ENCODE results near the gene HS3ST5. TPM values are rescaled to one million over a fixed set of nuclear protein-coding genes. Genes with fewer than 3 reads are reported as not detected.

The HS3ST5 gene
- total and polyA plus RNA-seq, 2 experiments from 2014 or later: 2.8 to 3.5 TPM

DNA sequence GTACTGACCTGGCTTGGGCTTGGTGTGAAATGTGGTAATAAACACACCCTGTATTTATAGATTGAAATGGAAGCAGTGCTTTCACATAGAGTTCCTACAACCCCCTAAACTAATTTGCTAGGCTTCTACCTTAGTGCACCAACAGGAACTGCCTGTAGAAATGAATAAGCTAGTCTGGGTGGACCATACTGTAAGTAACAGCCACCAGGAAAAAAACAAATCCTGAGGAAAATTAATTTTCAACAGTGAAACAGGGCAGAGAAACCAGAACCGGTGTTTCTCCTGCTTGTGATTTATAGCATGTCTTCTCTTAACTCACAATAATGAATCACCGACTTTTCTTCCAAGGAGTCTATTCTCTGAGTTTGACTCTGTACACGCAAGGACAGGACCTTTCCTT lies 187.1 kb downstream of the HS3ST5 start:
- no peak overlapping the region for H3K27ac Mint-ChIP-seq
- Histone ChIP-seq H3K27me3 (ENCODE audit: insufficient read depth) (no peaks in the 10 kb centered on the region), H3K4me2 (no peak overlapping the region), H3K9me2 (ENCODE audit: insufficient read depth) (no peaks in the 10 kb centered on the region), H2AFZ (no peak overlapping the region), H3K4me3 (no peak overlapping the region), H3K79me2 (replicated peaks; ENCODE audit: insufficient read depth) (no peaks in the 10 kb centered on the region), H3K36me3 (ENCODE audit: insufficient read depth) (no peaks in the 10 kb centered on the region), H4K20me1 (replicated peaks; ENCODE audit: insufficient read depth) (no peaks in the 10 kb centered on the region), H3K4me1 (ENCODE audit: insufficient read depth) (peaks cover 30% of the 10 kb centered on the region), H3F3A (replicated peaks; ENCODE audit: low read depth) (no peaks in the 10 kb centered on the region), H3K27ac (ENCODE audit: low read depth) (peak overlapping the region; percentile 15; the same call in 1 of the 2 replicates)
- TF ChIP-seq NANOG (IDR thresholded peaks at IDR 0.05; ENCODE audit: borderline replicate concordance): no peak
- no peak for TF ChIP-seq ZNF331 (CRISPR knock-in tag; IDR thresholded peaks at IDR 0.05; ENCODE audit: low read depth)
- no peak for TF ChIP-seq CREB1 (CRISPR knock-in tag; IDR thresholded peaks at IDR 0.05; ENCODE audit: low read depth)
- no peak for TF ChIP-seq EZH2 (IDR thresholded peaks at IDR 0.05; ENCODE audit: low read depth, unreplicated experiment)
- TF ChIP-seq, protein P1, sequence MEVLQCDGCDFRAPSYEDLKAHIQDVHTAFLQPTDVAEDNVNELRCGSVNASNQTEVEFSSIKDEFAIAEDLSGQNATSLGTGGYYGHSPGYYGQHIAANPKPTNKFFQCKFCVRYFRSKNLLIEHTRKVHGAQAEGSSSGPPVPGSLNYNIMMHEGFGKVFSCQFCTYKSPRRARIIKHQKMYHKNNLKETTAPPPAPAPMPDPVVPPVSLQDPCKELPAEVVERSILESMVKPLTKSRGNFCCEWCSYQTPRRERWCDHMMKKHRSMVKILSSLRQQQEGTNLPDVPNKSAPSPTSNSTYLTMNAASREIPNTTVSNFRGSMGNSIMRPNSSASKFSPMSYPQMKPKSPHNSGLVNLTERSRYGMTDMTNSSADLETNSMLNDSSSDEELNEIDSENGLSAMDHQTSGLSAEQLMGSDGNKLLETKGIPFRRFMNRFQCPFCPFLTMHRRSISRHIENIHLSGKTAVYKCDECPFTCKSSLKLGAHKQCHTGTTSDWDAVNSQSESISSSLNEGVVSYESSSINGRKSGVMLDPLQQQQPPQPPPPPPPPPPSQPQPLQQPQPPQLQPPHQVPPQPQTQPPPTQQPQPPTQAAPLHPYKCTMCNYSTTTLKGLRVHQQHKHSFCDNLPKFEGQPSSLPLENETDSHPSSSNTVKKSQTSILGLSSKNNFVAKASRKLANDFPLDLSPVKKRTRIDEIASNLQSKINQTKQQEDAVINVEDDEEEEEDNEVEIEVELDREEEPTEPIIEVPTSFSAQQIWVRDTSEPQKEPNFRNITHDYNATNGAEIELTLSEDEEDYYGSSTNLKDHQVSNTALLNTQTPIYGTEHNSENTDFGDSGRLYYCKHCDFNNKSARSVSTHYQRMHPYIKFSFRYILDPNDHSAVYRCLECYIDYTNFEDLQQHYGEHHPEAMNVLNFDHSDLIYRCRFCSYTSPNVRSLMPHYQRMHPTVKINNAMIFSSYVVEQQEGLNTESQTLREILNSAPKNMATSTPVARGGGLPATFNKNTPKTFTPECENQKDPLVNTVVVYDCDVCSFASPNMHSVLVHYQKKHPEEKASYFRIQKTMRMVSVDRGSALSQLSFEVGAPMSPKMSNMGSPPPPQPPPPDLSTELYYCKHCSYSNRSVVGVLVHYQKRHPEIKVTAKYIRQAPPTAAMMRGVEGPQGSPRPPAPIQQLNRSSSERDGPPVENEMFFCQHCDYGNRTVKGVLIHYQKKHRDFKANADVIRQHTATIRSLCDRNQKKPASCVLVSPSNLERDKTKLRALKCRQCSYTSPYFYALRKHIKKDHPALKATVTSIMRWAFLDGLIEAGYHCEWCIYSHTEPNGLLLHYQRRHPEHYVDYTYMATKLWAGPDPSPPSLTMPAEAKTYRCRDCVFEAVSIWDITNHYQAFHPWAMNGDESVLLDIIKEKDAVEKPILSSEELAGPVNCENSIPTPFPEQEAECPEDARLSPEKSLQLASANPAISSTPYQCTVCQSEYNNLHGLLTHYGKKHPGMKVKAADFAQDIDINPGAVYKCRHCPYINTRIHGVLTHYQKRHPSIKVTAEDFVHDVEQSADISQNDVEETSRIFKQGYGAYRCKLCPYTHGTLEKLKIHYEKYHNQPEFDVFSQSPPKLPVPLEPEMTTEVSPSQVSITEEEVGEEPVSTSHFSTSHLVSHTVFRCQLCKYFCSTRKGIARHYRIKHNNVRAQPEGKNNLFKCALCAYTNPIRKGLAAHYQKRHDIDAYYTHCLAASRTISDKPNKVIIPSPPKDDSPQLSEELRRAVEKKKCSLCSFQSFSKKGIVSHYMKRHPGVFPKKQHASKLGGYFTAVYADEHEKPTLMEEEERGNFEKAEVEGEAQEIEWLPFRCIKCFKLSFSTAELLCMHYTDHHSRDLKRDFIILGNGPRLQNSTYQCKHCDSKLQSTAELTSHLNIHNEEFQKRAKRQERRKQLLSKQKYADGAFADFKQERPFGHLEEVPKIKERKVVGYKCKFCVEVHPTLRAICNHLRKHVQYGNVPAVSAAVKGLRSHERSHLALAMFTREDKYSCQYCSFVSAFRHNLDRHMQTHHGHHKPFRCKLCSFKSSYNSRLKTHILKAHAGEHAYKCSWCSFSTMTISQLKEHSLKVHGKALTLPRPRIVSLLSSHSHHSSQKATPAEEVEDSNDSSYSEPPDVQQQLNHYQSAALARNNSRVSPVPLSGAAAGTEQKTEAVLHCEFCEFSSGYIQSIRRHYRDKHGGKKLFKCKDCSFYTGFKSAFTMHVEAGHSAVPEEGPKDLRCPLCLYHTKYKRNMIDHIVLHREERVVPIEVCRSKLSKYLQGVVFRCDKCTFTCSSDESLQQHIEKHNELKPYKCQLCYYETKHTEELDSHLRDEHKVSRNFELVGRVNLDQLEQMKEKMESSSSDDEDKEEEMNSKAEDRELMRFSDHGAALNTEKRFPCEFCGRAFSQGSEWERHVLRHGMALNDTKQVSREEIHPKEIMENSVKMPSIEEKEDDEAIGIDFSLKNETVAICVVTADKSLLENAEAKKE (CRISPR knock-in tag; IDR thresholded peaks at IDR 0.05): no peak
- no peak for TF ChIP-seq JUNB (IDR thresholded peaks at IDR 0.05; ENCODE audit: unreplicated experiment)
- TF ChIP-seq, protein P2, sequence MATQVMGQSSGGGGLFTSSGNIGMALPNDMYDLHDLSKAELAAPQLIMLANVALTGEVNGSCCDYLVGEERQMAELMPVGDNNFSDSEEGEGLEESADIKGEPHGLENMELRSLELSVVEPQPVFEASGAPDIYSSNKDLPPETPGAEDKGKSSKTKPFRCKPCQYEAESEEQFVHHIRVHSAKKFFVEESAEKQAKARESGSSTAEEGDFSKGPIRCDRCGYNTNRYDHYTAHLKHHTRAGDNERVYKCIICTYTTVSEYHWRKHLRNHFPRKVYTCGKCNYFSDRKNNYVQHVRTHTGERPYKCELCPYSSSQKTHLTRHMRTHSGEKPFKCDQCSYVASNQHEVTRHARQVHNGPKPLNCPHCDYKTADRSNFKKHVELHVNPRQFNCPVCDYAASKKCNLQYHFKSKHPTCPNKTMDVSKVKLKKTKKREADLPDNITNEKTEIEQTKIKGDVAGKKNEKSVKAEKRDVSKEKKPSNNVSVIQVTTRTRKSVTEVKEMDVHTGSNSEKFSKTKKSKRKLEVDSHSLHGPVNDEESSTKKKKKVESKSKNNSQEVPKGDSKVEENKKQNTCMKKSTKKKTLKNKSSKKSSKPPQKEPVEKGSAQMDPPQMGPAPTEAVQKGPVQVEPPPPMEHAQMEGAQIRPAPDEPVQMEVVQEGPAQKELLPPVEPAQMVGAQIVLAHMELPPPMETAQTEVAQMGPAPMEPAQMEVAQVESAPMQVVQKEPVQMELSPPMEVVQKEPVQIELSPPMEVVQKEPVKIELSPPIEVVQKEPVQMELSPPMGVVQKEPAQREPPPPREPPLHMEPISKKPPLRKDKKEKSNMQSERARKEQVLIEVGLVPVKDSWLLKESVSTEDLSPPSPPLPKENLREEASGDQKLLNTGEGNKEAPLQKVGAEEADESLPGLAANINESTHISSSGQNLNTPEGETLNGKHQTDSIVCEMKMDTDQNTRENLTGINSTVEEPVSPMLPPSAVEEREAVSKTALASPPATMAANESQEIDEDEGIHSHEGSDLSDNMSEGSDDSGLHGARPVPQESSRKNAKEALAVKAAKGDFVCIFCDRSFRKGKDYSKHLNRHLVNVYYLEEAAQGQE (IDR thresholded peaks at IDR 0.05; ENCODE audit: unreplicated experiment): no peak
- DNase-seq (ENCODE audit: low spot score): no peak
- H3K27me3 Mint-ChIP-seq (ENCODE audit: insufficient read depth, low read depth, poor library complexity): peaks cover 2% of the 10 kb centered on the region
- no peaks in the 10 kb centered on the region for H3K9me3 Mint-ChIP-seq
- no peak overlapping the region for H3K4me3 Mint-ChIP-seq
- H3K36me3 Mint-ChIP-seq (ENCODE audit: low read depth): no peaks in the 10 kb centered on the region
- no peak for ATAC-seq
- peaks cover 28% of the 10 kb centered on the region for H3K4me1 Mint-ChIP-seq

Measured in GM23338 (cell line).